RPMI7951 (cell line): Measurements from ENCODE around the gene PRLHR. TPM values are rescaled to one million over a fixed set of nuclear protein-coding genes. Genes with fewer than 3 reads are reported as not detected.
A peak's percentile ranks its signal among the peaks of the same experiment; 100 is the strongest.
"Not testable (repeated sequence)": the region's sequence is repeated elsewhere in the genome, so short reads cannot be mapped to it uniquely, and the experiment has no call there.

Source experiments
- DNase-seq: peaks from one replicate; pipeline ENCODE4 v3.0.0-alpha.2; 2012; ENCODE audit warnings: low read depth
- total RNA-seq: library from RNA; depleted of rRNA; stranded (reverse); fragments of >200 nt; shearing (Covaris generic); gene quantifications from 2 replicates; pipeline ENCODE4 v1.2.3, GENCODE V29; 2014; rRNA removed

The PRLHR gene
- not detected in 2 replicates for total RNA-seq

DNA sequence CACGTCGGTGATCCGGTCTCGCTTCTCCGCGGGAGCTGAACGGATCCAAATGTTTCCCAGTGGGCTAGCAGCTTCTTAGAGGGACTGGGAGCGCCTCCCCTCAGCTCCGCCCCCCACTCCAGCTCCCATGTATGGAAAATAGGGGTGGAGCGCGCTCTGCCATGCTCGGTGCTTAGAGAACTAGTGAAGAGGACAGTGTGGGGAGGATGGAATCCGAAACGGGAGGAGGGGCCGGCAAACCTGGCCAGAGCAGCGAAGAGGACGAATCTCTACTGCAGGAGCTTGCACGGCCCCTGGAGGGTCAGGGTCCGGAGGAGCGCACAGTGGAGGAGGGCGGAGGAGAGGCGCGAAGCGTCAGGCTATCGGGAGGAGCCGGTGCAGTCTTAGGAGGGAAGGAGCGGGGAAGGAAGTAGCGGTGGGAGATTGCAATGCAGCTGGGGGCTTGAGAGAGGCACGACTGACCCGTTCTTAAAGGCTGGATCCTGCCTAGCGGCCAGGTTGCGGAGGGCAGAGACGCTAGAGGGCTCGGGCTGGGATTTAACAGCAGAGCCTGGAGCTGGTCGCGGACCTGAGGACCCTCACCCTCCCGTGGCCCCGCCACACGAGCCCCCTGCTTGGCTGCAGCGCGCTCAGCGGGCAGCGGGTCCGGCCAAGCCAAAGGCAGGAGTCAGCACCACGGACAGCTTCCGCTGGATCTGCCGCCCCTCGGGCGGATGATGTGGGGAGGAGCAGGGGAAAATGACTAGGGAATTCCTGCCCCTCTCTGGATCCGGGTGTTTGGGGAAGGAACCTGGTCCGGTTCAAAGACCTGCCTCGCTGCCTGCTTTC lies at the start of gene PRLHR:
Gene PRLHR (minus strand): TSS at position 51 of the 828 bp plus-strand sequence. CDS start 404 bp downstream, outside the sequence.
- peak; percentile 17 for DNase-seq

- no peak for DNase-seq
Measured at GRCh38 chr10:118642228-118642627, 46.8 kb upstream of the PRLHR start.

DNA sequence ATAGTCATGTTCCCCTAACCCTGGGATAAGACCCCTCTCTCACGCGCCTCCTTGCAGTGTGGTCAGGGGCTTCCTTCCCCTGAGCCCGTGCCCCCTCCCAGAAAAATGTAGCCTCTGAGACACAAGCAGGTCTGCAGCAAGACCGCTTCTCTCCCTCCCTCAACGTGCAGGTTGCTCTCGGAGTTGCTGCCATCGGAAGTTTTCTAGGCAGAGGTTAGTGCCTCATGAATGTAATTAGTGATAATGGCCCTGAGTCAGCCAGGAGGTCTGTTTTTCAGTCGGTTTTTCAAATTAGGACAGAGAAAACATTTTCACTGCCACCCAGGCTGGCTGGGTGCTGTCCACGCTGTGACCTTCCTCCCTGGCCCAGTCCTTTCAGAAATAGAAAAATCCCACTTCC lies 43.2 kb upstream of the PRLHR start:
- DNase-seq: no peak

DNA sequence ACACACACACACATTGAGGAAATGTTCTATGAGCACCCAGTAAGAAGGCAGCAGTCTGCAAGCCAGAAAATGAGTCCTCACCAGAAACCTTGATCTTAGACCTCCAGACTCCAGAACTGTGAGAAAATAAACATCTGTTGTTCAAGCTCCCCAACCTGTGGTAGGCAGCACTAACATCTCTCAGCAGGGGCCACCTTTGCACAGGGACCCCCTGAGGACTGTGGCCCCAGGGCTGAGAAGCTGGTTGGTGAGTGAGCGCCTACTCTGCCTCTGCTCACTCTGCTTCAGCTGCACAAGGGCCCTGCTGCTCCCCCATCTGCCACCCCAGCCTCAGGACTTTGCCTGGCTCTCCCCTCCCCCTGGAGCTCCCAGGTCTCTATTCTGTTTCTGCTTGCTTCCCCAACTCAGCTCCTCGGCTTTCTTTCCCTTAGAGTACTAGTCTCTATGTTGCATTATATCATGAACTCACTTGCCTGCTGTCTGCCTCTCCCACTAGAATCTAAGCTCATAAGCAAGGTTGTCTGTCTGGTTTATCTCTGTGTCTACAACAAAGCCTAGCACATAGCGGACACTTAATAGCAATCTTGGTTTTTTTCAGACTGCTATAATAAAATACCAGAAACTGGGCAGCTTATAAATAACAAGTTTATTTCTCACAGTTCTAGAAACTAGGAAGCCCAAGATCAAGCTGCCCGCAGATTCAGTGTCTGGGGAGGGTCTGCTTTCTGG lies 40.4 kb upstream of the PRLHR start:
- no peak for DNase-seq

- DNase-seq: no peak
Measured at GRCh38 chr10:118633786-118634185, 38.3 kb upstream of the PRLHR start.

- peak; percentile 26 for DNase-seq
Measured at GRCh38 chr10:118629211-118629610, 33.8 kb upstream of the PRLHR start.

DNA sequence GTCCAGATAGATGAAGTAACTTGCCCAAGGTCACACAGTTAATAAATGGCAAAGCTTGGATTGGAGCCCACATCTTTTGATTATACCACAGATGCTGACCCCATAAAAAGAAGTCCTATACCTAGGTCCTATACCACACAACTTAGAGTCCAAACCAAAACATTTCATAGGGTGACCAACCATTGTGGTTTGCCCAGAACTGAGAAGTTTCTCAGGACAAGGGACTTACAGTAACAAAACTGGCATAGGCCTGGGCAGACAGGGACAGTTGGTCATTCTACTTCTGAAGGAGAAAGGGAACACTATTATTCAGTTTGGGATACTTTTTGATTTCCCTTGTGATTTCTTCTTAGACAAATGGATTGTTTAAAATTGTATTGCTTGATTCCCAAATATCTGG lies 32.9 kb upstream of the PRLHR start:
- no peak for DNase-seq

- no peak for DNase-seq
Measured at GRCh38 chr10:118626953-118627352, 31.5 kb upstream of the PRLHR start.

GRCh38 chr10:118625504-118625903 lies 30.1 kb upstream of the PRLHR start:
- no peak for DNase-seq

- no peak for DNase-seq
Measured at GRCh38 chr10:118624747-118625146, 29.3 kb upstream of the PRLHR start.

DNA sequence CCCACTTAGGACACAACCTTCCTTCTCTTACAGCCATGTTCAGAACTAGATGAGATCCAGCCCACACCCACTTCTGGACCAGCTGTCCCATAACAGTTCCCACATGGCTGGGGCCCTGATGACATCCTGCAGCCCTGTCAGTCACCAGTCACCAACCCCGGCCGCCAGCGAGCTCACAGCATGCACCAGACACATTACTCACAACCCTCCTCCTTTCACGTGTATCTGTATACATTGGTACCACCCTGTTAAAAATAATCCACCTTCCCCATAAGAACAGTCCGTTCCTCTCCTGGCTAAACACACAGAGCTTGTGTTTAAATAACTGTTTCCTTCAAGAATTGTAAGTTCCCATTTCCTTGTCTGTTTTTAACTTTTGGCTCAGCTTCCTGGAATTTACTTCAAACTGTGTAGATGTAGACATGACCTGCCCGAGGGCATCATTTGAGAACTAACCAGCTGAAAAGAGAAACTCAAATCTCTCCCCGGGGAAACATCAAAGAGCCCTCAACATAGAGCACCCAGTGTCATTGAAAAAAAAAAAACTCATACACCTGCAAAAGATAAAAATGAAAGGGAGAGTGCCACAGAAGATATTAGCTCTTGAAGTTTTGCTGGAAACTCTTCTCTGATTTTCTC lies 26.0 kb upstream of the PRLHR start:
- DNase-seq: peak; percentile 39

DNA sequence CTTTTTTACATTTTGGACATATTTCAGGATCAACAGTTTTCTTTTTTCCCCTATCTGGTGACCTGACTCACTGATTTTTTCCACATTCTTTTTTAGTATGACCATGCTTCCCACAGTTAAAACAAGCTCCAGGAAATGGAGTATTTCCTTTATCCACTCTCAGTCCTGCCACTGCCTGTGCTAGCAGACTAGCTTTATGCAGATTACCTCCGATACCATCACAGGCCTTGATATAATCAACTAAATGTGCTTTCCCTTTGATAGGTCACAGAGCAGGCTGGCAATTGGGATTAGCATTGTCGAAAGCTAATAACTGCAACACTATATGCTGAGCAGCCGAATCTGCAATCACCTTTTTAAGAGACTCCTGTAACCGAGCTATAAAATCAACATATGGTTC lies 18.4 kb upstream of the PRLHR start:
- not testable (repeated sequence) for DNase-seq

- DNase-seq: no peak
Measured at GRCh38 chr10:118610577-118610976, 15.1 kb upstream of the PRLHR start.

DNA sequence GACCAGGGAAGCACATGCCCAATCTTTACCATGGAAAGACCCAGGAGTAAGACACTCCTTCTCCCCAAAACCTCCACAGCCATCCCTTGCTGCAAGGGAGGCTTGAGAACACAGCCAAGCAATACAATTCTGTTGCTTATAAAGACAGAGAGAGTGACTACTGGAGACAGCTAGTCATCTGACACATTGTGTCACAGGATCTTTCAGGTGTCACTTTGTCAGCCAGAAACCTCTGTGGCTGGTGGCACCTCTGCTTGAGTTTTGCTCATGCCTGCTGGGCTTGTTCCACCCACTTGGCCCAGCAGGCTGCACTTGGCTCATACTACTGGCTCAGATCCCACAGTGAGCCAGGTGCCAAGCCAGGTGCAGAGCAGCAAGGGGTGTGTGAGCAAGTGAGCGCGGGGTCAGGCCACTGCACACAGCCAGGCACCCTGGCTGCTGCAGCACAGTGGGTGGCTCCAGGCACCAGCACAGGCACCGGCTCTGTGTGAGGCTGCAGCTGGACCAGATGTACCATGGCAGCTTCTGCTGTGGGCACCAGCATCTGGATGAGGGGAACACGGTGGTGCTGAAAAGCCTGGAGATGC lies 12.4 kb upstream of the PRLHR start:
- DNase-seq: no peak

DNA sequence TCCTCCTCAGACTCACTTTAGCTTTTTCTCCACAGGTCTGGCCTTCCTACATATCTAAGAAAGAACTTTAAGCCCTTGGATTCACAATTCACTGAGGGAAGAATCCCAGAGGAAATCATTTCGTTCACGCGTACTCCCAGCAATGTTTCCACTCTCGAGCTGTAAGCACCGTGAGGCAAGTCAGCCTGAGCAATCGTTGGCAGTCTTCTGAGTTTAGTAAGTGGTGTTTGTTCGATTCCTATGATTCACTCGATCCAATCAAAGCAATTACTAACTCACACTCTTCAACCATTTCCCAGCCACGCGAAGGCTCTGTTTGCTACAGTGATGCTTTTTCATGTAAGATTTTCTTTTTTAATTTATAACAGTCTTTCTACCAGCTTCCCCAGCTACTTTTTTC lies 10.2 kb upstream of the PRLHR start:
- DNase-seq: no peak

DNA sequence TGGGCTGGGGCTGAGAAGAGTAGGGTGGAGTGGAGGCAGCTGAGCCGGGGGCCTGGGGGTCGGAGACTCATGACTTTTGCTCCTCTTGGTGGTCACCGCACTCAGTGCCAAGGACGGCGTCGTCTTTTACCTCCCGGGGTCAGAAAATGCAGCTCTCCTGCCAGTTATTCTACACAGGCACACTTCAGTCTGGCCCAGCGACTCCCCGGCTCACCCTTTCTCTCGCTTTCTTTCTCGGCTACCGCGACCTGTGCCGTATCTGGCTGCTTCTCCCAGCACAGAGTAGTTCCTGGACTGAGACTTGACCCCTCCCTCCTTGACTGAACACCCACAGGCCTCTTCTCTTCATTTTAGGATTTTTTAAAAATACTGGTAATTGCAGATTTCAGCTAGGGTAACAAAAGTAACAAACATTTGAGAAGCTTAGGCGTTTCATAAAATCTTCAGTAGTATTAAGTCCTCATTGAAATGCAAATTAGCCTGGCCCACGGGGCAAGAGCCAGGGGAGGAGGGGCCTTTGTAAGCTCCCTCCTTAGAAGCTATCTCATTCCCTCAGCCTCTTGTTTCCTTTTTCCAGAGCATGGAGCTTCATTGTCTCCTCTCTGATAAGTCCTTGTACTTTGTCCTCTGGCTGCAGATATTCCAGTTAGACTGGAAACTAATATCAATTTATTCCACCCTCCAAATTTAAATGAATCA lies 1.1 kb upstream of the PRLHR start:
- no peak for DNase-seq

DNA sequence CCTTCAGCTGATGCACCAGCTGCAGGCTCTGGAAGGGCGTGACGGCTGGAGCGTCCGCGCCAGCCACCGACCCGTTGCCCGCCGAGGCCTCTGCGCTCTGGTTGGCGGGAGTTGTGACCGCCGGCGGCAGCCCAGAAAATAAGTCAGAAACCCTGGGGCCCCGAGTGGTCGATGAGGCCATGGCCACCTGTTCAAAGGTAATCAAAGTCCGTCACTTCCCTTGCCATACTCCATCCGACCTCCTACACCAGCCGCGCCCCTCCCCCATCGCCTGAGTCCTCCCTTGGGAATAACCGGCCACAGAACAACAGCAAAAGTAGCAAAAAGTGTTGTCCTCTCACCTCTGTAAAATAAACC lies 406 bp downstream of the PRLHR start:
- DNase-seq: no peak

DNA sequence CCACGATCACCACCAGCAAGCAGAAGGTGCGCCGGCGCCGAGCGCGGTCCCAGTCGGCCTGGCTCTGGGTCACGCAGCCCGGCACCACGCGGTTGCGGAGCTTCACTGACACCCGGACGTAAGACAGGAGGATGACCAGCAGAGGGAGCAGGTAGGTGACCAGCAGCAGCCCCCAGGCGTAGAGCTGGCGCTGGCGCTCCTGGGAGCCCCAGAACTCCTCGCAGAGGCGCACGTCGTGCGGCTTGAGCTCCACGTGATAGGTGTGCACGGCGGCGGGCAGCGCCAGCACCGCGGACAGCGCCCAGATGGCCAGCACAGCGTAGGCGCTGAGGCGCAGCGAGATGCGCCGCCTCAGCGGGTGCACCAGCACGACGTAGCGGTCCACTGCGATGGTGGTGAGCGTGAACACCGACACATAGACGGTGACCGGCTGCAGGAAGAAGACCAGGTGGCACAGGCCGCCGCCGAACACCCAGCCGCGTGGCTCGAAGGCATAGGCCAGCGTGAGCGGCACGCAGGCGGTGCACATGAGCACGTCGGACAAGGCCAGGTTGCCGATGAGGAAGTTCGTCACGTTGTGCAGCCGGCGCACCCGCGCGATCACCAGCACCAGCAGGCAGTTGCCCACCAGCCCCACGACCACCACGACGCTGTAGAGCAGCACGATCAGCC lies 920 bp downstream of the PRLHR start:
- DNase-seq: peak; percentile 24

- DNase-seq: no peak
Measured at GRCh38 chr10:118592675-118593330, 2.6 kb downstream of the PRLHR start.

GRCh38 chr10:118590334-118590733 lies 5.1 kb downstream of the PRLHR start:
- DNase-seq: peak; percentile 29
